ENCODE data around the gene CABLES1.

The CABLES1 gene

GRCh38 chr18:23196119-23197007, 61.1 kb downstream of the CABLES1 start:
- no peak for DNase-seq

GRCh38 chr18:23198217-23198845, 63.0 kb downstream of the CABLES1 start:
- no peak for DNase-seq

- DNase-seq, result peak; percentile 13
Observed at GRCh38 chr18:23200756-23201155, 65.5 kb downstream of the CABLES1 start.

GRCh38 chr18:23201741-23202140, 66.5 kb downstream of the CABLES1 start:
- no peak for DNase-seq

DNA sequence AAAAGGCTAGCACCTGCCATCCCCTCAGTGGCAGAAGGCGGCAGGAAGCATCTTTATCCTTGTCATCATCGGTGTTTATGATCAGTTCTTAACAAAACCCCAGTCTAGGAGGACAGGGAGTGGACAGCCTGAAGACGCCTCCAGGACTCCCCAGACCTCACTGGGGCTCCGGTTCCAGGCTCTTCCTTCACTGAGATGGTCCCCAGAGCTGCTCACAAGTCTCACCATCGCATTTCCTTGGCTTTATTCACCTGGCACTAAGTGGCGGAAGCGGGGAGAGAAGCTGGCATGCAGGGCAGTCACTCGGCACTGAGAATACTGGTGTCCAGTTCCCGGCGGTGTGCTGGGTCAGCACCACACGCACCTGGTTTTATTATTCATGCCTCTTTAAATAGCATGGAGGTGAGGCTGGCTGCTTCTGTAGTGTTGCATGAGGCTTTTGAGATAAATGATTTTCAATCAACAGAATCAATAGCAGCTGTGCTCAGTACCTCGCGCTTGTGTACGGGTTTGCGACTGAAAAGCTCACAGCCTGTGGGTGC, 68.7 kb downstream of the CABLES1 start:
- DNase-seq, result no peak

GRCh38 chr18:23204589-23205235, 69.4 kb downstream of the CABLES1 start:
- DNase-seq, result no peak

DNA sequence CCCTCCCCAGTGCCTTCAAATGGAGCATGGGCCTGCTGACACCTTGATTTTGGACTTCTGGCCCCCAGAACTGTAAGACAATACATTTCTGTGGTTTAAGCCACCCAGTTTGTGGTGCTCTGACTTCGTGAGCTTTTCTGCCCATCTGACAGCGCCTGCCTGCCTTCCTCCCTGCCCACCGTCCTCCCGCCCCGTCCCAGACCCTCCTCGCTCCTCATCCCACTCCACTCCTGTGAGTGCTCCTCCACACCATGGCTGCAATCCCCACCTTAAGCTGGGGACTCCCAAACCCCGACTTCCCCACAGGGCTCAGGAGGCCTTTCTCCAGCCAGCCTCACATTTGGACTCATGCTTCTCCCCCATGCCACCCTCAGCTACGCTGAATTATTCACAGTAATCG, 70.7 kb downstream of the CABLES1 start:
- no peak for DNase-seq

- DNase-seq, result peak; percentile 15
Observed at GRCh38 chr18:23207191-23207955, 72.1 kb downstream of the CABLES1 start.

- no peak for DNase-seq
Observed at GRCh38 chr18:23207994-23208393, 72.7 kb downstream of the CABLES1 start.

DNA sequence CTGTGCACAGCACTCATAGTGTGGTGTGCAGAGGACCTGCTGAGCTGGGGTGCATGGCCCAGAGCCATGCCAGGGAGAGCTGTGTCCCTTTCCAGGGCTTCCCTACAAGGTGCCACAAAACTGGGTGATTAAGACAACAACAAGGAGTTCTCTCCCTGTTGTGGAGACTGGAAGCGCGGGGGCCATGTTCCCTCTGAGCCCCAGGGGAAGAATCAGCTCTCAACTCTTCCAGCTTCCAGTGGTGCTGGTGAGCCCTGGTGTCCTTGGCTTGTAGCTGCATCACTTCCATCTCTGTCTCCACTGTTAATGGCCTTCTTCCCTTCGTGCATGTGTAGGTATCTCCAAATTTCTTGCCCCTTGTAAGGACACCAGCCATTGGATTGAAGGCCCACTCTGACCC, 73.3 kb downstream of the CABLES1 start:
- DNase-seq, result no peak

DNA sequence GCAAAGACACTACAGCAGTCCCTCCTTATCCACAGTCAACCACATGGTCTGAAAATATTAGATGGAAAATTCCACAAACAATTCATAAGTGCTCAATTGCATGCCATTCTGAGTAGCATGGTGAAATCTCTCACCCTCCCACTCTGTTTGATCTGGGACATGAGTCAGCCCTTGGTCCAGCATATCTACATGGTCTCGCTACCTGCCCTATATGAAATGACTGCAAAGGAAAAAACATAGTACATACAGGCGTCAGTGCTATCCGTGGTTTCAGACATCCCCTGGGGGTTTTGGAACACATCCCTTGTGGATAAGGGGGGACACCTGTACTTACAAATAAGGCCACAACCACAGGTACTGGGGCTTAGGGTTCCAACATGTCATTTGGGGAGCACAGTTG, 73.7 kb downstream of the CABLES1 start:
- peak; percentile 20 for DNase-seq

DNA sequence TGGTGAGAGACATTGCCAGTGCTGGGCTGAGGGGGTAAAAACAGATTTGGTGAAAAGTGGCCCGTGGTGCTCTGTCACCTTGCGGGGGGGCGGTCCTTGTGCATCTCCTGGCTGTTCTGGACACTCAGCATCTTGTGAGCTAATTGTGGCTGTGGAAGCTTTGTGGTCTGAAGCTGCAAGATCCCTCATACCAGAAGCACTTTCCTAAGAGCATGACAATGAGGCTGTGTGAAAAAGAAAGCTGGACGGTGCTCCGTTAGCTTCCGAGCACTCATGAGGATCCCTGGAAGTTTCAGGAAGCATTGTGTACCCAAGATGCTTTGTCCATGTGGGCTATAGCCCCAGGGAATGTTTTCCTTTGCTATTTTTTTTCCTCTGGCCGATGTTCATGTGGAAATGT, 74.5 kb downstream of the CABLES1 start:
- DNase-seq, result no peak

GRCh38 chr18:23210526-23210925, 75.2 kb downstream of the CABLES1 start:
- DNase-seq, result no peak

DNA sequence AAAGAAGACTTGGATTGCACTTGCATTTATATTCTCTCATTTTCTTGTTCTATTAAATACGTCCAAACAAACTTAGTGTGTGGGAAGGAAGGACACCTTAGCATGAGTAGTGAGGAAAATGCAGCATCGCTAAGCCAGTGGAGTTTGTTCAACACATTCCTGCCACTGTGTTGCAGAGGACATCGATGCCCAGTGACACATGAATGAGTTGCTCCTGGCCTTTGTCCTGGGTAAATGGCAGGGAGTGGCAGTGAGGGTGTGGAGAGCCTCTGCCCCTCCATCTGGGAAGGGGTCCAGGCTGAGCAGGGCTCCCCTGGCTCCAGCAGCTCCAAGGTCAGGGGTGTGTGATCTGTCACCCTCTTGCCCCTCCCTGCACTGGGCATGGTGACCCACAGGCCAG, 75.9 kb downstream of the CABLES1 start:
- DNase-seq, result no peak

GRCh38 chr18:23212161-23212560, 76.9 kb downstream of the CABLES1 start:
- no peak for DNase-seq

DNA sequence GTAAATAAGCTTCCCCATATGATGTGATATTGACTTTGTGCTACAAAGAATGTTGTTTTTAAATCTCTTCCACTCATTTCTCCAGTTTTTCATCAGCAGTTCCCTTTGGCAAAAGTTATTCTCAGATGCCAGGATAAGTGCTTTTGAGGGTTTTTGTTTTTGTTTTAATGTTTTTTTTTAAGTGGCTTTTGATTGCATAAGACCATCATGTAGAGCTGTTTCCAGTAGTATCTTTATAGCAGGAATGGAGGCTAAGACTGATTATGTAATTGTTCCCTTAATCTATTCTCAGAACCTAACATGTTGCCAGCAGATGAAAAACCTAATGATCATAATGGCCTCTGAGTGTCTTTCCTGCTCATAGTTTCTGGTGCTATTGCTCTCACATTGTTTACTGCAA, 77.9 kb downstream of the CABLES1 start:
- no peak for DNase-seq

- DNase-seq, result no peak
Observed at GRCh38 chr18:23217781-23218180, 82.5 kb downstream of the CABLES1 start.

DNA sequence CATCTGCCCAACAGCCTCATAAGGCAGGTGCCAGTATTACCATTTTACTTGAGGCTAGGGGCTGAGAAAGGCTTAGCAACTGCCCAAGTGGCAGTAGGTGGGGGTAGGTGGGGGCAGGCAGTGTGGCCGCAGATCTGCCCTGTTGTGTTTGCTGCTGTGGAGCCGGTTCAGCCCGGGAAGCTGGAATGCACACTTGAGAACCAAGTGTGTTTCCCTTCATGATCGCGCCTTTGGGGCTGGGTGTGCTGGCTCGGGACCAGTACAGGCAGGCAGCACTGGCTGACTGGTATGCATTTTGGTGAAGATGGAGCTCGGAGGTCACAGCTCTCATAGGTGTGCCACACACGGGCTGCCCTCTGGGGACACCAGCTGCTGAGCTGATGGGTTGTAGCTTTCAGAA, 85.1 kb downstream of the CABLES1 start:
- no peak for DNase-seq

DNA sequence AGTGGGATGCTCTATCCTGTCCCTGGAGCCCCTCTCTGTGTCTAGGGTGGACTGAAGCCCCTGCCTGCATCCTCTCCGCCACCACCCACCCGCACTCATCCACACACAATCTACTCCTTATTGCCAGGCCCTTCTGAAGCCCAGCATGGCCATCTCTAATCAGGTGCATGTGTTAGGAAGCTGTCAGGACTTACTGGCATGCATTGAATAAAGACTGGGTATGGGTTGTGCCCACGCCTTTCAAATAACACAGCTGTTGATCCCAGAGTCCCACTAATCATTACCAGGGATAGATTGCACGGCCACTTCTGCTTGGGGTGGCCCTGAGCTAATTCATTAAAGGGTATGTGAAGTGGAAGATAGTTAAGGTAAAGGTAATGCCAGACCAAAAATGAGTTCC, 88.4 kb downstream of the CABLES1 start:
- no peak for DNase-seq

GRCh38 chr18:23225503-23225902, 90.2 kb downstream of the CABLES1 start:
- no peak for DNase-seq

- DNase-seq, result peak; percentile 33
Observed at GRCh38 chr18:23226391-23226790, 91.1 kb downstream of the CABLES1 start.

DNA sequence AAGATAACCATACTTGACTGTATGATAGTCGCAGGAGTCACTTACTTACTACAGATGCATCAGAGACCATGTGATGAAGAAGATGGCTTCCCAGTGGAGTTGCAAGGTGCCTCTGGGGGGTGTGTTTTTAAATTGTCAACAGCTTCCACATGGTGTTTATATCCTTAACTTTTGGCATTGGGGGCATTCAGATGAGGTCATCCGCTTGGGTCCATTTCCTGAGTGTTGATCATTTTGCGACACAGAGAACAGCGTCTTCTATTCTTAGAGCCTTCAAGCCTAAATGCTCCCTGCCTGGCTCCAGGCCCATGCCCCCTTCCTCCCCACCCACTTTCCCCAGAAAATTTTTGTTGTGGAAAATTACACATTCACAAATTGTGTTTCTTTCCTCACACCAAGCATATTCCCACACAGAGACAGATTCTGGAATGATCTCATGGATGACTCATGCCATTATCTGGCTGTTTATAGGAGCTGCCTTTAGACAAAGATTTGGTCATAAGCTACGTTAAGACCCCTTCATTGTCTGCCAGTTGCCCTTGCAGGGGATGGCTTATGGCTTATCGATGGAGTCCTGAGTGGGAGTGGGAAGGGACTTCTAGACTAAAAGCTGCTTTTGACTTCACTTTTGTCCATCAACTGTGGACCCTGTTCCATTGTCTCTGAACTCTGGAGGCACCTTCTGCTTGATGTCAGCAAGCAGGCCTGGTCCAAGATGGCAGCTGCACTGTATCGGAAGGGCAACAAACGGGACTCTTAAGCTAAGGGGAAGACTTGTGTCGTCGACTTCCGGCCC, 91.8 kb downstream of the CABLES1 start:
- DNase-seq, result peak; percentile 76

Data from DMS53 (cell line).